ENCODE measurements around the gene GRIP1. TPM values are rescaled to one million over a fixed set of nuclear protein-coding genes. Genes with fewer than 3 reads are reported as not detected.

Gene GRIP1
- total and polyA plus RNA-seq, 5 experiments from 2014 or later: 0.25 to 4.2 (median 1.1) TPM

DNA sequence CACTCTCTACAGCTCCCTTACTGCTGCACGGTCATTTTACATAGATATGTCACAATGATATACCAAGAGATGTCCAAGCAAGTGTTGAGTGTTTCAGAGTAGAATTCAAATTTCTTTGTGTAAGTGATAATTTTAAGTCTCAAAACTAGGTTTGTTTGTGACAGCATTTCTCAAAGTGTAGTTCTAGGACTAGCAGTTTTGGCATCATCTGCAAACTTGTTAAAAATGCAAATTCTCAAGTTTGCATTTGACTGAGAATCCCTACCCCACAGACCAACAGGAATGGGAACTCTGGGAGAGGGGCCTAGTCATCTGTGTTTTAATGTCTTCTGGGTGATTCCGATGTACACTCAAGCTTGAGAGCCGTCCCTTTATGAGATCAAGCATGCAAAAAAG, 279.0 kb downstream of the GRIP1 start:
- Mint-ChIP-seq H3K27me3 (peaks cover 12 to 61% (median 25%) of the 10 kb centered on the region in 5 donors), H3K36me3 (no peaks in the 10 kb centered on the region), H3K27ac (no peak overlapping the region), H3K9me3 (no peaks in the 10 kb centered on the region), H3K4me1 (peaks cover 0 to 10% (median 4%) of the 10 kb centered on the region in 4 donors), H3K4me3 (no peak overlapping the region)
- POLR2A ChIA-PET: interaction anchor here (0.9 kb wide), 1 partner anchor 17 kb away, joined by 3 read pairs; no protein-coding TSS in a partner anchor
- DNase-seq (no peak), ATAC-seq (no peak)

- Mint-ChIP-seq H3K9me3 (no peaks in the 10 kb centered on the region), H3K4me1 (peaks cover 5 to 16% (median 9%) of the 10 kb centered on the region in 4 donors), H3K27me3 (peaks cover 15 to 68% (median 29%) of the 10 kb centered on the region in 5 donors), H3K27ac (no peak overlapping the region), H3K36me3 (no peaks in the 10 kb centered on the region), H3K4me3 (no peak overlapping the region)
- DNase-seq: no peak
- POLR2A ChIA-PET: interaction anchor here (0.8 kb wide), 1 partner anchor 8 kb away, joined by 3 read pairs; no protein-coding TSS in a partner anchor
- no peak for ATAC-seq
These were observed 279.7 kb downstream of the GRIP1 start for GRCh38 chr12:66398931-66399910.

GRCh38 chr12:66397574-66398290, 281.1 kb downstream of the GRIP1 start:
- POLR2A ChIA-PET: interaction anchor here (0.8 kb wide), 1 partner anchor 10 kb away, joined by 3 read pairs; no protein-coding TSS in a partner anchor
- no peaks in the 10 kb centered on the region for H3K9me3 Mint-ChIP-seq
- H3K27me3 Mint-ChIP-seq: peaks cover 16 to 73% (median 29%) of the 10 kb centered on the region in 5 donors
- H3K4me3 Mint-ChIP-seq: no peak overlapping the region
- peaks cover 12 to 27% (median 18%) of the 10 kb centered on the region in 4 donors for H3K4me1 Mint-ChIP-seq
- DNase-seq (no peak), ATAC-seq (no peak)
- H3K27ac Mint-ChIP-seq: peak overlapping the region in 1 of 10 donors; percentile 40
- no peaks in the 10 kb centered on the region for H3K36me3 Mint-ChIP-seq

- peak in 6 of 10 donors; percentile 11 to 72 (median 49) for DNase-seq
- POLR2A ChIA-PET: no interaction called here
- ATAC-seq: peak; percentile 98 to 99
- Mint-ChIP-seq H3K9me3 (no peaks in the 10 kb centered on the region), H3K4me3 (peak overlapping the region; percentile 4 to 71 (median 50)), H3K4me1 (peaks cover 12 to 33% (median 21%) of the 10 kb centered on the region in 4 donors), H3K27me3 (peaks cover 21 to 81% (median 36%) of the 10 kb centered on the region in 5 donors), H3K27ac (no peak overlapping the region), H3K36me3 (peaks cover under 1 to 5% (median 5%) of the 10 kb centered on the region in 3 donors)
These were observed 285.0 kb downstream of the GRIP1 start for GRCh38 chr12:66393890-66394289.

DNA sequence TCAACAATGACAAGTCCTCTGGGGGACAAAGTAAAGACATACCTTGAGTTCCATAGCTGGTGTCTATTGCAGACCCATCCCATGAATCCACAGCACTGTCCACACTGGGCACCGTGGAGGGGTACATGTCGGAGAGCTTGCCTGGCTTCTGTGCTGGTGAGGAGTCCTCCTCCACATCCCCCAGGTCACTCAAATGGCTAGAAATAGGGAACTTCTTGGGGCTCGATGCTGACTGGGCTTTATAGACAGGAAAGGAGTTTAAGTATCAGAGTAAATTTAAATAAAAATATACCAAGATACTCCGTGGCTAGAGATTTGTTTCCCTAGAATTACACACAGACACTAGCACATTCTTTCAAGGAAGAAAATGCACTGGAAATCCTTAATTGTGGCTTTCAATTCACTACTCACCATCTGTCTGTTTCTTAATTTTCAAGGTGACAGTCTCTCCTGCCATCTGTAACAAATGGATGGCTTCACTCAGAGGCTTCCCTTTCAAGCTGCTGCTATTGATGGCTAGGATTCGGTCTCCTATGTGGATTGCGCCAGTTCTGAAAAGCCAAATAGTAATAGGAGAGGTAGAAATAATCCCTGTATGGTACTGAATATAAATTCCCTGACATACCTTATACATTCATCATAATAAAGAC, 286.5 kb downstream of the GRIP1 start:
- H3K4me3 Mint-ChIP-seq: no peak overlapping the region
- peaks cover 8 to 15% (median 12%) of the 10 kb centered on the region in 3 donors for H3K36me3 Mint-ChIP-seq
- peaks cover 12 to 33% (median 22%) of the 10 kb centered on the region in 4 donors for H3K4me1 Mint-ChIP-seq
- DNase-seq (no peak), ATAC-seq (no peak)
- no peak overlapping the region for H3K27ac Mint-ChIP-seq
- peaks cover 0 to 6% (median 2%) of the 10 kb centered on the region in 9 donors for H3K9me3 Mint-ChIP-seq
- peaks cover 20 to 84% (median 35%) of the 10 kb centered on the region in 5 donors for H3K27me3 Mint-ChIP-seq
- POLR2A ChIA-PET: no interaction called here

DNA sequence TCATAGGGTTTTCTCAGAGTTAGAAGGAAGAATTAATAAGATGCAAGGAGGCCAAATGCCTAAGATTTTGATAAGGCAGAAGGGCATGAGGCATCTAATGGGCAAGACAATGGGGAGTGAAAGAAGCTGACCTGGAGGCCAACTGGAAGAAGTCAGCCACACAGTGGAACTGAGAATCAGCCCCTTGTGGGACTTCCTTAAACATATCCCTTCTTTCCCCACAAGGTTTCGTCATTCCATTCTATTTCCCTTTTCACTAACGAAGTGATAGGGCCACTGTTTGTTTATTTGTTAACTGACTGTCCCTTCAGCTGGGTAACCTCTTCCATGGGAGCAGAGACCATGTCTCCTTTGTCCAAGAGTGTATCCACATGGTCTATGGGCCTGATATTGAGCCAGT, 290.4 kb downstream of the GRIP1 start:
- POLR2A ChIA-PET: no interaction called here
- ATAC-seq (no peak), DNase-seq (no peak)
- Mint-ChIP-seq H3K9me3 (peaks cover 0 to 14% (median 3%) of the 10 kb centered on the region in 9 donors), H3K4me1 (peaks cover 2 to 10% (median 8%) of the 10 kb centered on the region in 4 donors), H3K27me3 (peaks cover 9 to 65% (median 31%) of the 10 kb centered on the region in 5 donors), H3K27ac (no peak overlapping the region), H3K36me3 (peaks cover 27 to 31% (median 30%) of the 10 kb centered on the region in 3 donors), H3K4me3 (no peak overlapping the region)

DNA sequence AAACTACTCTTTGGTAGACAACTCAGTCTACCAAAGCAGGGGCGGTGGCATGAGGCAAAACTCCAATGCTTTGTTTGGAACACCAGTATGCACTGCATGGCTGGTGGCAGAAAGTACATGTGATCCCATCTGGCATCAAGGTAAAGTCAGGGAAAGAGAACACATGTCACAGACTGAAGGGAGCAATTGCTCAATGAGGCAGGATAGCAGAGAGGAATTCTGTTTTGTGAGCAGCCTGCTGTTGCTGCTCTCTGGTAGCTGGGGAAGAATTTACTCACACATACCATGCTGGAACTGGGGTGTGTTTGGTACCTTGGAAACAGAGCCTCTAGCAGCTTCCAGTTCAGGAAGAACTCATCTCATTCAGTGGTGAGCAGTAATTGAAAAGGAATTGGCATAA, 291.8 kb downstream of the GRIP1 start:
- no peak overlapping the region for H3K27ac Mint-ChIP-seq
- peaks cover 0 to 14% (median 3%) of the 10 kb centered on the region in 9 donors for H3K9me3 Mint-ChIP-seq
- POLR2A ChIA-PET: no interaction called here
- H3K36me3 Mint-ChIP-seq: peaks cover 27 to 34% (median 31%) of the 10 kb centered on the region in 3 donors
- no peak overlapping the region for H3K4me3 Mint-ChIP-seq
- ATAC-seq (no peak), DNase-seq (no peak)
- peaks cover 0 to 4% (median 2%) of the 10 kb centered on the region in 4 donors for H3K4me1 Mint-ChIP-seq
- peaks cover 9 to 61% (median 30%) of the 10 kb centered on the region in 5 donors for H3K27me3 Mint-ChIP-seq

GRCh38 chr12:66380769-66381535, 297.9 kb downstream of the GRIP1 start:
- H3K4me3 Mint-ChIP-seq: no peak overlapping the region

DNA sequence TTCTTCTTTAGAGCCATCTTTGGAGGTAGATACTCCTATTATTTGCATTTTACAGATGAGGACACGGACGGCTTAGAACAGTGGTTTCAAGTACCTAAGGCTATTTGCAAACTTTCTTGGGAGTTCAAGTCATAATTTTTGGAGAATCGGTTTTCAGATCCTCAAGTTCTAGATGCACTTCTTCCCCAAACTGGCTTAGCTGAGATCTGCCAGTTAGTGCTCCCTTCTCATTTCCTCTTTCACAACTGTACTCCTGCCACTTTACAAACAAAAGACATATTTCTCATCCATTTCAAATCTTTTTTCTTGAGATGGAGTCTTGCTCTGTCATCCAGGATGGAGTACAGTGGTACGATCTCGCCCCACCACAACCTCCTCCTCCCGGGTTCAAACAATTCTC, 299.3 kb downstream of the GRIP1 start:
- Mint-ChIP-seq H3K4me1 (no peaks in the 10 kb centered on the region), H3K27me3 (peaks cover 0 to 7% (median 4%) of the 10 kb centered on the region in 5 donors), H3K36me3 (peaks cover 4 to 20% (median 16%) of the 10 kb centered on the region in 3 donors), H3K9me3 (no peaks in the 10 kb centered on the region), H3K4me3 (no peak overlapping the region), H3K27ac (no peak overlapping the region)
- POLR2A ChIA-PET: no interaction called here
- DNase-seq (no peak), ATAC-seq (no peak)

More at GRCh38 chr12:66380769-66381535, 297.9 kb downstream of the GRIP1 start:
- POLR2A ChIA-PET: no interaction called here
- Mint-ChIP-seq H3K9me3 (no peaks in the 10 kb centered on the region), H3K4me1 (no peaks in the 10 kb centered on the region), H3K36me3 (peaks cover 6 to 22% (median 20%) of the 10 kb centered on the region in 3 donors), H3K27me3 (peaks cover 0 to 7% (median 4%) of the 10 kb centered on the region in 5 donors), H3K27ac (no peak overlapping the region)
- DNase-seq (no peak), ATAC-seq (no peak)

DNA sequence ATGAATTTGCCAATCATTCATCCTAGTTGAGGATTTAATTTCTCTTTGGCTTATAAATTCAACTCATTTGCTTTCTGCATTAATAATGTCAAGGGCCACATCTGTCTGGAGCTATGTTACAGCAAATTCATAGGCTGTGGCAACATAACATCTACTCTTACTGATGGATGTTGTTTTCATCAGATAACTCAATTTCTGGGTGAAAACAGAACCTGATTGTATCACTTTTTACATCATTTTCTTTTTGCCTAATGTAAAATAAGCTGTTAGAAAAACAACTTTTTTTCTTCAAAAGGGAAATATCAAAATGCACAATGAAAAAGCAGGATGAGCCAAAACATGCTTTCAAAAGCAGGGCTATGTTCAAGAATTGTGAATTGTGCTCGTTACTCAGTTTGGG, 303.3 kb downstream of the GRIP1 start:
- no peaks in the 10 kb centered on the region for H3K9me3 Mint-ChIP-seq
- no peak for ATAC-seq

DNA sequence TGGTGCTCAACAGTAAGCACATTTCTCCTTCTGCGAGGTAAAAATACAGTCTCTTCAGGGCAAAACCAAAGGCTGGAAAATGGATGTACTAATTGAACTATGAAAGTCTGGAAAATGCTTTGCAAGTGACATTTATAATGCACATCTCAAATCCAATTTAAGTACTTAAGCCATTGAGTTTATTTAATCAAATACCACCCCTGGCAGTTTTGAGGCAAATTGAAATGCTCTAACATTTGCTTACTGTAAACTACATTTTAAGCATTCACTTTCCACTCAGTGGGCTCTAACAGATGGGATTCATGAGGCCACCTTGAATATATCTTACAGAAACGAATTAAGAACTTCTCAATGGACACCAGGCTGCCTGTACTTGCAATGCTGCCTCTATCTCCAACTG, 306.9 kb downstream of the GRIP1 start:
- POLR2A ChIA-PET: no interaction called here
- no peak for DNase-seq
- H3K36me3 Mint-ChIP-seq: peaks cover 4 to 46% (median 37%) of the 10 kb centered on the region in 3 donors
- no peak for ATAC-seq
- H3K9me3 Mint-ChIP-seq: no peaks in the 10 kb centered on the region
- no peaks in the 10 kb centered on the region for H3K4me1 Mint-ChIP-seq
- H3K27ac Mint-ChIP-seq: no peak overlapping the region
- H3K27me3 Mint-ChIP-seq: no peaks in the 10 kb centered on the region
- no peak overlapping the region for H3K4me3 Mint-ChIP-seq

More for the DNA sequence above, 303.3 kb downstream of the GRIP1 start:
- POLR2A ChIA-PET: no interaction called here
- no peak for DNase-seq
- H3K27ac Mint-ChIP-seq: no peak overlapping the region
- H3K4me3 Mint-ChIP-seq: no peak overlapping the region
- no peaks in the 10 kb centered on the region for H3K27me3 Mint-ChIP-seq
- H3K4me1 Mint-ChIP-seq: no peaks in the 10 kb centered on the region
- peaks cover 0 to 26% (median 25%) of the 10 kb centered on the region in 3 donors for H3K36me3 Mint-ChIP-seq

Measured in naive thymus-derived CD8-positive, alpha-beta T cell (primary cell).